GM21529 (cell line): ENCODE measurements around the gene ALKBH7.
A peak's percentile ranks its signal among the peaks of the same experiment; 100 is the strongest.
"Not testable (repeated sequence)": the region's sequence is repeated elsewhere in the genome, so short reads cannot be mapped to it uniquely, and the experiment has no call there.

Experiments used
- ATAC-seq: cut with Tn5 transposase; IDR thresholded peaks from one replicate; pipeline ENCODE4 v1.9.1; 2021; ENCODE audit not compliant: unreplicated experiment

The ALKBH7 gene

GRCh38 chr19:6372594-6373095 is at the start of gene ALKBH7:
ALKBH7 (plus strand) TSS chr19:6372794; CDS start chr19:6372821, 27 bp downstream.
- ATAC-seq = peak; percentile 75

GRCh38 chr19:6324757-6325156 is 47.8 kb upstream of the ALKBH7 start:
- ATAC-seq = no peak

GRCh38 chr19:6325614-6326013 is 47.0 kb upstream of the ALKBH7 start:
- ATAC-seq = no peak

GRCh38 chr19:6326815-6327214 is 45.8 kb upstream of the ALKBH7 start:
- no peak for ATAC-seq

GRCh38 chr19:6333439-6333838 is 39.2 kb upstream of the ALKBH7 start, which contains the start of gene ACER1:
ACER1 (minus strand) TSS chr19:6333612; CDS start chr19:6333551, 61 bp downstream.
- ATAC-seq = no peak

GRCh38 chr19:6334490-6335285 is 37.9 kb upstream of the ALKBH7 start:
- ATAC-seq = no peak

- no peak for ATAC-seq
Observed at GRCh38 chr19:6340493-6341201, 31.9 kb upstream of the ALKBH7 start.

GRCh38 chr19:6343462-6343861 is 29.1 kb upstream of the ALKBH7 start:
- no peak for ATAC-seq

- ATAC-seq = not testable (repeated sequence)
Observed at GRCh38 chr19:6349271-6349670, 23.3 kb upstream of the ALKBH7 start.

GRCh38 chr19:6350688-6351087 is 21.9 kb upstream of the ALKBH7 start:
- no peak for ATAC-seq

- no peak for ATAC-seq
Observed at GRCh38 chr19:6352381-6353165, 20.0 kb upstream of the ALKBH7 start.

- no peak for ATAC-seq
Observed at GRCh38 chr19:6354098-6354674, 18.4 kb upstream of the ALKBH7 start.

GRCh38 chr19:6355321-6356040 is 17.1 kb upstream of the ALKBH7 start:
- ATAC-seq = not testable (repeated sequence)

GRCh38 chr19:6357174-6357573 is 15.4 kb upstream of the ALKBH7 start:
- no peak for ATAC-seq

- ATAC-seq = no peak
Observed at GRCh38 chr19:6358003-6358402, 14.6 kb upstream of the ALKBH7 start.

- ATAC-seq = no peak
Observed at GRCh38 chr19:6359568-6360341, 12.8 kb upstream of the ALKBH7 start.

- ATAC-seq = not testable (repeated sequence)
Observed at GRCh38 chr19:6360445-6360844, 12.1 kb upstream of the ALKBH7 start.

- not testable (repeated sequence) for ATAC-seq
Observed at GRCh38 chr19:6360857-6361216, 11.8 kb upstream of the ALKBH7 start.

GRCh38 chr19:6362027-6362350 is 10.6 kb upstream of the ALKBH7 start:
- ATAC-seq = no peak

- no peak for ATAC-seq
Observed at GRCh38 chr19:6362351-6362801, 10.2 kb upstream of the ALKBH7 start.
